ENCODE data around the gene LRP1.

Gene LRP1

DNA sequence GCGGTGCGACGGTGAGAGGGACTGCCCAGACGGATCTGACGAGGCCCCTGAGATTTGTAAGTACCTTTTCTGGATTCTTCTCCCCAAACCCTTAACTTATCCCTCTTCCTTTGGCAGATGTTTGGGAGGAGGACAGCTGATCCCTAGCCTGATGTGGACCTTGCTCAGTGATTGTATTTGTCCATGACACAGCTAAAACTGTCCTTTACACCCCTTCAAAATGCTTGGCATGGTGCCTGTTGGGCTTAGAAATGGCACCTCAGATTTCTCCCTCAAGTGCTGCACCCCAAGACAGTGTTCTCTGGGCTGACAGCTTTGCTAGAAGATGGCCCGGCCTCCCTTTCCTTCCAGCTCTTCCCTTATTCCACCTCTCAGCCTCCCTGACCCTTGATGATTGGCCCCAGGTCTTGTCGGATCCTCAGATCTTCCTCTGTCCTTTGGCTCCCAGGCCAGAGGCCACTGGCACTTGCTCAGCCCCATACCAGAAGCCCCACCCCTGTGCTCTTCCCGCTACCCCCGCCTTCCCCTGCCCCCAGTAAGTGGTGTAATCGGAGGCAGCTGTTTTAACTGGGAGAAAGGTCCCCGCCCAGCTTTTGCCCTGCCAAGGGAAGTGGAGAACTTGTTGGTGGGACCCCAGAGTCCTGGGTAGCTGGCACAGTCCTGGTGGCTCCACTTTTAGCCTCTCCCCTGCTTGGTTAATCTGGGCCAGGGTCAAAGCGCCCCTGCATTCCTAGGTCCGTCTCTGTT is 10.4 kb downstream of the LRP1 start:
- peak; percentile 23 for DNase-seq

DNA sequence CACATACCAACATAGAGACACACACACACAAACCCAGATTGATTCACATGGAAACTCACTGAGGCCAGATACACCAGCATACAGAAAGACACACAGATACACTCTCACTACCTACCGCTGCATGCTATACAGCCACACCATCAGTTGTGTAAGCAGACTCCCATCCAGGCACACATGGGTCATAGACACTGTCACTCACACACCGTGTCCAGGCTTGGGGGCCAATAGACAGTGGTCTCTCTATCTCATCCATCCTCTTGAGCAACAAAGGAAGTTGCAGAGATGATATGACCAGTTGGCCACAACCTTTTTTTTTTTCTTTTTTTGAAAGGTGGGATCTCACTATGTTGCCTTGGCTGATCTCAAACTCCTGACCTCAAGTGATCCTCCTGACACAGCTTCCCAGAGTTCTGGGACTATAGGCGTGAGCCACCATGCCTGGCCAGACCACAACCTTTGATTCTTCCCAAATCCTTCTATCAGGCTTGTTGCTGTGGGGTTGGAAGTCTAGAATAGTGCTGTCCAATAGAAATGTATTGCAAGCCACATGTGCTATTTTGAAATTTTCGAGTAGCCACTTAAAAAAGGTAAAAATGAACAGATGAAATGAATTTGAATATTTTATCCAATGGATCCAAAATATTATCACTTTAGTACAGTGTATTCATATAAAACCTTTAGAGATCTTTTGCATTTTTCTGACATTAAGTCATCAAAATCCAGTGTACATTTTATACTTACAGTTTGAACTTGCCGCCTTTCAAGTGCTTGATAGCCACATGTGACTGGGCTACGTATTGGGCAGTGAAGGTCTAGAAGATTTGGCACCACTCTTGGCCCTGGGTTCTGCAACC is 11.7 kb downstream of the LRP1 start:
- peak; percentile 54 for DNase-seq

- DNase-seq = no peak
Observed at GRCh38 chr12:57141249-57141648, 13.0 kb downstream of the LRP1 start.

GRCh38 chr12:57142121-57142520 is 13.8 kb downstream of the LRP1 start:
- DNase-seq = no peak

DNA sequence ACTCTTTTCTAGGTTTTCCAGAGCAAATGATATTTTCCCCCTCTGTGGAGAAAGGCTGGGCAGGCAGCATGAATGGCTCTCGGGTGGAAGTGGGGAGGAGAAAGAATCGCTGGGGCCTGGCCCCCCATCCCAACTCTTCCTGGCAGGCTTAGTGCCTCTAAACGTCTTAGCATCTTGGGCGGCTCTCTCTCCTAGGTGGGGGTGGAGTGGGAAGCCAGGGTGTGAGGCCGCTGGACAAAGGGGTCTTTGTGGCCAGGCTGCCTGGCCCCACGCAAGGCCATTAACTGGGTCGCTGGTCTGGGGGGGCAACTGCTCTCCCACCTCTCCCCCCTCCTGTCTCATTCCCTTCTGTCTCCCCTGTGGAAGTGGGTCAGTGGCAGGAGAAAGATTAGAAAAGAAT is 14.4 kb downstream of the LRP1 start:
- no peak for DNase-seq

DNA sequence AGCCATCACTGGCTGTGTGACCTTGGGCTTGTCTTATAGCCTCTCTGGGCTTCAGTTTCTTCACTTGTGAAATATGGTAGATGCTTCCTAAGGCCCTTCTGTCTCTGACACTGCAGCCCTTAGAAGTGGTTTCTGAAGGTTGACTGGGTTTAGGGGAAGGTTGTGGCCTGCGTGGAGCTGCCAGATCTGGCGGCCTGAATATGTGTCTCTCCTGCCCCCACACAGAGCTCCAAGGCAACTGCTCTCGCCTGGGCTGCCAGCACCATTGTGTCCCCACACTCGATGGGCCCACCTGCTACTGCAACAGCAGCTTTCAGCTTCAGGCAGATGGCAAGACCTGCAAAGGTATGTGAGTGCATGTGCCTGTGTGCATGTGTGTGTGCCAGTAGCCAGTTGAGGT is 15.2 kb downstream of the LRP1 start:
- no peak for DNase-seq

GRCh38 chr12:57145460-57146059 is 17.3 kb downstream of the LRP1 start:
- no peak for DNase-seq

DNA sequence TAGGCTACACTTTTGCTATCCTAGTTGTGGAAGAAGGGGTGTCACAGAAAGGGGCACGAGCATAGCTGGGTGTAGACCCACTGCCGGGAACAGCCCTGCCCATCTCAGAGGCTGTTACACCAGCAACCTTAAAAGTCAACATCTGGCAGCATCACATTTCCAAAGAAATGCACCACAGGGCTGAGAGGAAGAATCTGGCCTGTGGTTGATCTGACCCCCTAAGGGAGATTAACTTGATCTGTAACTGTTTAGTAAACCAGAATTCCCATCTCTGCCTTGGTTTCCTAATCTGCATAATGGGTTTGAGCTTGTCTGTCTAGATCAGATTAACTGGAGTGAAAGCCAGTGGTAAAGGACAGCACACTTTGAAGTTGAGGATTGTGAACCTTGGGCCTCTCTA is 17.8 kb downstream of the LRP1 start:
- DNase-seq = peak; percentile 30

GRCh38 chr12:57146961-57147944 is 19.0 kb downstream of the LRP1 start, which contains the start of gene LRP1-AS:
Gene LRP1-AS, minus strand, starts transcription at chr12:57147619.
- DNase-seq = peak; percentile 73

GRCh38 chr12:57148469-57149244 is 20.4 kb downstream of the LRP1 start:
- DNase-seq = no peak

DNA sequence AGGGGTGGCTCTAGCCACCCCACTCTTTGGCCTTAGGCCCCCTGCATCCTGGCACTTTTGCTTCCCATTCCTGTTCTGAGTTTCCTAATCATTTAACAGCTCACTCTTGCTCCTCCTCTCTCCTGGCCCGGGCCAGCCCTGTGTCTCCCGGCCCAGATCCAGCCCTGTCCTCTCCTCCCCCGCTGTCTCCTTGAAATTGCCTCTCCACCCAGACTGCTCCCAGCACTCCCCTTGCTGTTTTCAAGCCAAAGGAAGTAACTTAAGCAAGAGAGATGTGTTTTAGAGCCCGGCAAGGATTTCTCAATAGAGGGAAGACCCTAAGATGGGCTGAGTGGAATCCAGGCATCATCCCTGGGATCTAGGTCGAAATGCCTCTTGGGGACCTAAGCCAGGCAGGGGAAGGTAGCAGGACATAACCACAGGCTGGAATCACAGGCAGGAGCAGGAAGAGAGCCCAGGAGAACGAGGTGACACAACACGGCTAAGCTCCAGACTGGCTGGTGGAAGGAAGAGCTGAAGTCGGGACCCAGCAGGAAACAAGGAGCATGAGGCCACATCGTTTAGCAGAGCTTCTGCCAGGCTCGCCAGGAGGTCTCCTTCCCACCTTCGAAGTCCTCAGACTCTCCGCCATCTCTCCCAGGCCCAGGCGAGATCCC is 21.1 kb downstream of the LRP1 start:
- peak; percentile 79 for DNase-seq

GRCh38 chr12:57150400-57151000 is 22.2 kb downstream of the LRP1 start:
- no peak for DNase-seq

DNA sequence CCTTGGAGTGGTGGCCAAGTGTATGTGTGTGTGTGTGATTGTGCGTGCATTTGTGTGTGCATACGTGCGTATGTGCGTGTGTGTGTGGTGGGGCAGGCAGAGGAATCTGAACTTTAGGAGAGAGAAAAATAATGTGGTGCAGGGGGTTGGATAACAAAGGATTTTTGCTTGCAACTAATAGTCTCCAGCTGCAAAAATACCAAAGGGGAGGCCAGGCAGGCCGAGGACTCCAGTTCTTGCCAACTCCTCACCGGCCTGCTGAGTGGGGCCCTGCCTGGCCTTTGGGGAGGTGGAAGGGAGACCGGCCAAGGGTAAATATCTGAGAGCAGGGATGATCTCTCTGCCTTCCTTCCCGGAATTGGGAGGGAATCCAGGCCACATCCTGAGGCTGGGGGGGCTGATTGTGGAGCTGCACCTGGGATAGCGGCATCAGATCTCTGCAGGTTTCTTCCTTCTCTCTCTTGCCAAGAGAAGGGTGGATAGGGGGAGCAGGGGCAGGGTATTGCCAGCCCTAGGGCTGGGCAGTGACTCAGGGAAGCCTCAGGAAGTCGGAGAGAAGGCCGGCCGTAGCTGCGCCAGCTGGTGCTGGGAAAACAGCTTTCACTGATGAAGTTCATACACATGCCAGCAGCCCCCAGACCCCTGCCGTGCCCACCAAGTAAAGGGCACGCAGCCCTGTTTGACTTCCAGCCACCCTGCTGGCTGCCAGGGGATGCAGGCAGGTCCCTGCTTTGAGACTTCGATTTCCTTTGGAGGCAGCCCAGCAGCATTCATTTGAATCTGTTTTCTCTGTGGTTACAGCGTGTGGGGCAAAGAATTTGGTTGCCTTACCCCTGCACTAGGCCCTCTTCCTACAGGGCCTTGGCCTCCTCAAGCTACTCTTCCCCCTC is 23.7 kb downstream of the LRP1 start:
- peak; percentile 94 for DNase-seq

- DNase-seq = peak; percentile 35
Observed at GRCh38 chr12:57152639-57153038, 24.4 kb downstream of the LRP1 start.

- no peak for DNase-seq
Observed at GRCh38 chr12:57153415-57153997, 25.2 kb downstream of the LRP1 start.

DNA sequence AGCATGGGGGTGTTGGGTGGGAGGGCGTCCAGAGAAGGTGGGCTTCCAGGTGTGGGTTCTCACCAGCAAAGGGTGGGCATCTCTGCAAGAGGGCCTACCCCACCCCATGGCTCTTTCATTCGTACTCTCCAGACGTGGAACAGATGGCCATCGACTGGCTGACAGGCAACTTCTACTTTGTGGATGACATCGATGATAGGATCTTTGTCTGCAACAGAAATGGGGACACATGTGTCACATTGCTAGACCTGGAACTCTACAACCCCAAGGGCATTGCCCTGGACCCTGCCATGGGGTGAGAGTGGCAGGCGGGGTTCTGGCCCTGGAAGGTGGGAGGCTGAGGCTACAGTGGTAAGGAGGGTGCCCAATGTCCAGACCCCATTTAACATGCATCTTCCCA is 25.8 kb downstream of the LRP1 start:
- DNase-seq = no peak

- no peak for DNase-seq
Observed at GRCh38 chr12:57154804-57155434, 26.6 kb downstream of the LRP1 start.

GRCh38 chr12:57156701-57157403 is 28.6 kb downstream of the LRP1 start:
- no peak for DNase-seq

All from fibroblast of upper back skin (primary cell).